GM23338 (cell line): ENCODE measurements around the gene CSTPP1.

ENCODE experiments used
- CREB1 ChIP-seq: fragments of 250-450 bp; sonication (Bioruptor Pico); IDR thresholded peaks from 2 replicates; pipeline ENCODE4 v1.5.0; 2020; ENCODE audit warnings: low read depth, mild to moderate bottlenecking, moderate library complexity
- CTCF ChIP-seq, 2 experiments: fragments of 200-600 bp in 1 of 2; sonication (generic) in 1 of 2; conservative IDR thresholded peaks; 2 replicates each; pipeline versions ENCODE4 v1.5.1 to v1.6.1; 2016 to 2017; ENCODE audit warnings: antibody characterized with exemption in 2 of 2, low read depth in 2 of 2, mild to moderate bottlenecking in 2 of 2, moderate library complexity in 1 of 2
- ETS1 ChIP-seq: IDR thresholded peaks from 2 replicates; pipeline ENCODE4 v1.6.1; 2016; ENCODE audit warnings: antibody characterized with exemption
- EZH2 ChIP-seq: fragments of 200-600 bp; sonication (generic); IDR thresholded peaks from one replicate; pipeline ENCODE4 v1.8.0; 2017; ENCODE audit warnings: antibody characterized with exemption, mild to moderate bottlenecking, low read depth; ENCODE audit not compliant: unreplicated experiment
- EZH2phosphoT487 ChIP-seq: fragments of 200-600 bp; sonication (generic); IDR thresholded peaks from one replicate; pipeline ENCODE4 v1.8.1; 2018; ENCODE audit warnings: antibody characterized with exemption; ENCODE audit not compliant: unreplicated experiment
- POLR2AphosphoS5 ChIP-seq: IDR thresholded peaks from 2 replicates; pipeline ENCODE4 v1.6.1; 2016; ENCODE audit warnings: antibody characterized with exemption, low read depth
- REST ChIP-seq: IDR thresholded peaks from one replicate; pipeline ENCODE4 v1.6.1; 2018; ENCODE audit warnings: antibody characterized with exemption; ENCODE audit not compliant: unreplicated experiment
- STAT1 ChIP-seq: IDR thresholded peaks from one replicate; pipeline ENCODE4 v1.6.1; 2016; ENCODE audit warnings: antibody characterized with exemption; ENCODE audit not compliant: unreplicated experiment

GRCh38 chr11:47143322-47143721 is 206.8 kb downstream of the CSTPP1 start:
- TF ChIP-seq POLR2AphosphoS5, result no peak
- no peak for TF ChIP-seq CTCF (conservative IDR thresholded peaks at IDR 0.05; ENCODE audit: low read depth in 2 of 2)
- no peak for TF ChIP-seq ETS1
- no peak for TF ChIP-seq EZH2
- TF ChIP-seq EZH2phosphoT487, result no peak
- no peak for TF ChIP-seq REST
- no peak for TF ChIP-seq STAT1
- no peak for TF ChIP-seq CREB1
